ENCODE results near the gene EIF3K.

GRCh38 chr19:38599722-38600121, 19.3 kb upstream of the EIF3K start:
- TF ChIP-seq E2F1 (CRISPR knock-in tag; IDR thresholded peaks at IDR 0.05) = no peak
- TF ChIP-seq TBL1XR1 (IDR thresholded peaks at IDR 0.05; ENCODE audit: borderline replicate concordance, low read length, partially characterized antibody) = no peak
- TF ChIP-seq FOXK2 (IDR thresholded peaks at IDR 0.05) = no peak
- no peak for TF ChIP-seq EZH2 (conservative IDR thresholded peaks at IDR 0.05; ENCODE audit: low read depth, low read length)
- no peak for TF ChIP-seq ZBTB7A (CRISPR knock-in tag; IDR thresholded peaks at IDR 0.05)
- TF ChIP-seq CTCF (CRISPR knock-in tag; IDR thresholded peaks at IDR 0.05) = no peak
- no peak for TF ChIP-seq UBTF (CRISPR knock-in tag; IDR thresholded peaks at IDR 0.05)

All from HepG2 (cell line).